GM13976 (cell line): ENCODE results near the gene REEP6.

Source experiments
- DNase-seq: peaks from one replicate; pipeline ENCODE4 v3.0.0; 2012; ENCODE audit warnings: low spot score
- CTCF ChIP-seq: IDR thresholded peaks from 2 replicates; pipeline ENCODE4 v1.5.1; 2012; ENCODE audit warnings: borderline replicate concordance, mild to moderate bottlenecking; ENCODE audit not compliant: insufficient read depth; ENCODE audit errors: extremely low read depth, missing control alignments, control extremely low read depth
- in situ Hi-C: fragments of 300-500 bp; cut with MboI; formaldehyde crosslinking; loops from one replicate; pipeline ENCODE4 v1.12.0; 2022; ENCODE audit warnings: low sequenced_read_pairs, mixed read lengths, inconsistent platforms; ENCODE audit not compliant: unreplicated experiment

The REEP6 gene

GRCh38 chr19:1467215-1467489 lies 23.8 kb upstream of the REEP6 start:
- in situ Hi-C loops: no loop called here
- no peak for DNase-seq
- TF ChIP-seq CTCF: no peak

- no peak for TF ChIP-seq CTCF
- in situ Hi-C loops: no loop called here
- DNase-seq: no peak
Measured at GRCh38 chr19:1467490-1468273, 23.3 kb upstream of the REEP6 start.

GRCh38 chr19:1468274-1468820 lies 22.6 kb upstream of the REEP6 start:
- no peak for DNase-seq
- no peak for TF ChIP-seq CTCF
- in situ Hi-C loops: no loop called here

GRCh38 chr19:1468821-1469254 lies 22.1 kb upstream of the REEP6 start:
- no peak for TF ChIP-seq CTCF
- no peak for DNase-seq
- in situ Hi-C loops: no loop called here

GRCh38 chr19:1469255-1470054 lies 21.5 kb upstream of the REEP6 start:
- DNase-seq: no peak
- no peak for TF ChIP-seq CTCF

GRCh38 chr19:1470055-1470304 lies 21.0 kb upstream of the REEP6 start:
- no peak for TF ChIP-seq CTCF
- no peak for DNase-seq
- in situ Hi-C loops: no loop called here

More at GRCh38 chr19:1469255-1470054, 21.5 kb upstream of the REEP6 start:
- in situ Hi-C loops: no loop called here
